Thyroid gland (tissue), 4 donors: Measurements from ENCODE around the gene SNCB.

ENCODE experiments used
- CTCF ChIP-seq, 6 experiments: fragments of 200-600 bp in 3 of 6; fragments of 450-650 bp in 3 of 6; sonication (generic) in 3 of 6; IDR thresholded peaks; one replicate each; pipeline ENCODE4 v1.5.1; 2016 to 2019; ENCODE audit warnings: antibody characterized with exemption in 6 of 6, mild to moderate bottlenecking in 2 of 6, inconsistent platforms in 1 of 6, moderate library complexity in 1 of 6
- POLR2A ChIP-seq, 2 donors: fragments of 450-650 bp; IDR thresholded peaks; one replicate each; pipeline ENCODE4 v1.6.1; 2017; ENCODE audit warnings: antibody characterized with exemption in 2 of 2, mild to moderate bottlenecking in 2 of 2, moderate library complexity in 1 of 2

- no peak for TF ChIP-seq POLR2A (IDR thresholded peaks at IDR 0.05)
- TF ChIP-seq CTCF (IDR thresholded peaks at IDR 0.05) = no peak
Observed at GRCh38 chr5:176647843-176648473, 17.6 kb upstream of the SNCB start.
